ENCODE results near the gene APRT. TPM values are rescaled to one million over a fixed set of nuclear protein-coding genes. Genes with fewer than 3 reads are reported as not detected.

APRT gene
- total and polyA plus RNA-seq, 9 of the 15 experiments (the other 6 are each of a cell fraction or from before 2014, with no cell fraction given) = 41.7 to 409 (median 146) TPM

DNA sequence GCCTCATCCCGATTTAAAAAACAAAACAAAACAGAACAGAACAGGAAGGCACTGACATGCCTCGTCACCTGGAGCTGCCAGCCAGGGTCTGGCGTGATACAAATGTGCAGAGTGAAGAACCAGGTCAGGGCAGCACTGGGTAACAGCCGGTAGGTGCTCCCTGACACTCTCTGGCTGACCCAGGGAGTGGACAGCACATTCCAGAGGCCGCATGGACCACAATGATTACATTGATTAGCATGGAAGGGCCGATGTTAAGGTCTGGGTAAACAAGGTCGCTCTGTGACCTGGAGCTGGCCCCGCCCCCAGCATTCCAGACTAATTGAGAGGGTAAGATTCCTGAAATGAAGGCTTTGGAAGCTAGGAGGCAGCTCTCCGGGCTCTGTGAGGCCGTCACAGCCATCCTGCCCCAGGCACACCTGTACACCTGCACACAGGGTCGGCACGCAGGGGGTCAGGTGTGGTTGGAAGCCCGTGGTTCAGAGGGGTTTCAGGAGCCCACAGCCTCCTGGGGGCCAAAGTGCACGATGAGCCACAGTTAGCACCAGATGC lies 48.1 kb downstream of the APRT start (continued):
- TF ChIP-seq, protein P1, sequence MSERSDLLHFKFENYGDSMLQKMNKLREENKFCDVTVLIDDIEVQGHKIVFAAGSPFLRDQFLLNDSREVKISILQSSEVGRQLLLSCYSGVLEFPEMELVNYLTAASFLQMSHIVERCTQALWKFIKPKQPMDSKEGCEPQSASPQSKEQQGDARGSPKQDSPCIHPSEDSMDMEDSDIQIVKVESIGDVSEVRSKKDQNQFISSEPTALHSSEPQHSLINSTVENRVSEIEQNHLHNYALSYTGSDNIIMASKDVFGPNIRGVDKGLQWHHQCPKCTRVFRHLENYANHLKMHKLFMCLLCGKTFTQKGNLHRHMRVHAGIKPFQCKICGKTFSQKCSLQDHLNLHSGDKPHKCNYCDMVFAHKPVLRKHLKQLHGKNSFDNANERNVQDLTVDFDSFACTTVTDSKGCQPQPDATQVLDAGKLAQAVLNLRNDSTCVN (CRISPR knock-in tag; IDR thresholded peaks at IDR 0.05) = no peak
- TF ChIP-seq, protein P2, sequence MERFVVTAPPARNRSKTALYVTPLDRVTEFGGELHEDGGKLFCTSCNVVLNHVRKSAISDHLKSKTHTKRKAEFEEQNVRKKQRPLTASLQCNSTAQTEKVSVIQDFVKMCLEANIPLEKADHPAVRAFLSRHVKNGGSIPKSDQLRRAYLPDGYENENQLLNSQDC (CRISPR knock-in tag; IDR thresholded peaks at IDR 0.05) = no peak
- TF ChIP-seq PHF20 (IDR thresholded peaks at IDR 0.05; ENCODE audit: partially characterized antibody) (no peak), POLR2H (tag; IDR thresholded peaks at IDR 0.05; ENCODE audit: low read depth) (no peak), TRIM24 (IDR thresholded peaks at IDR 0.05) (no peak), RBM25 (IDR thresholded peaks at IDR 0.05; ENCODE audit: low read depth, low read length, severe bottlenecking) (no peak), ZKSCAN1 (IDR thresholded peaks at IDR 0.05; ENCODE audit: low read depth, low read length) (no peak), TAF15 (IDR thresholded peaks at IDR 0.05; ENCODE audit: low read depth, low read length) (no peak), PTBP1 (IDR thresholded peaks at IDR 0.05; ENCODE audit: low read depth, low read length) (no peak), ZNF146 (CRISPR knock-in tag; IDR thresholded peaks at IDR 0.05; ENCODE audit: unreplicated experiment) (no peak), HDAC1 (IDR thresholded peaks at IDR 0.05) (peak in 1 of 2 experiments; percentile 76; a peak in 2 of 4 replicates), ETV1 (tag; conservative IDR thresholded peaks at IDR 0.05; ENCODE audit: low read depth) (no peak), RBM17 (IDR thresholded peaks at IDR 0.05; ENCODE audit: borderline replicate concordance, low read depth, low read length) (no peak), ZC3H11A (IDR thresholded peaks at IDR 0.05; ENCODE audit: low read depth, low read length) (no peak), POLR2AphosphoS2 (IDR thresholded peaks at IDR 0.05; ENCODE audit: low read length) (no peak; the same call in 1 of the 2 replicates), MAFK (IDR thresholded peaks at IDR 0.05; ENCODE audit: low read length) (no peak)
- TF ChIP-seq, protein P3, sequence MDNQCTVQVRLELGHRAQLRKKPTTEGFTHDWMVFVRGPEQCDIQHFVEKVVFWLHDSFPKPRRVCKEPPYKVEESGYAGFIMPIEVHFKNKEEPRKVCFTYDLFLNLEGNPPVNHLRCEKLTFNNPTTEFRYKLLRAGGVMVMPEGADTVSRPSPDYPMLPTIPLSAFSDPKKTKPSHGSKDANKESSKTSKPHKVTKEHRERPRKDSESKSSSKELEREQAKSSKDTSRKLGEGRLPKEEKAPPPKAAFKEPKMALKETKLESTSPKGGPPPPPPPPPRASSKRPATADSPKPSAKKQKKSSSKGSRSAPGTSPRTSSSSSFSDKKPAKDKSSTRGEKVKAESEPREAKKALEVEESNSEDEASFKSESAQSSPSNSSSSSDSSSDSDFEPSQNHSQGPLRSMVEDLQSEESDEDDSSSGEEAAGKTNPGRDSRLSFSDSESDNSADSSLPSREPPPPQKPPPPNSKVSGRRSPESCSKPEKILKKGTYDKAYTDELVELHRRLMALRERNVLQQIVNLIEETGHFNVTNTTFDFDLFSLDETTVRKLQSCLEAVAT (IDR thresholded peaks at IDR 0.05) = no peak
- TF ChIP-seq, protein P4, sequence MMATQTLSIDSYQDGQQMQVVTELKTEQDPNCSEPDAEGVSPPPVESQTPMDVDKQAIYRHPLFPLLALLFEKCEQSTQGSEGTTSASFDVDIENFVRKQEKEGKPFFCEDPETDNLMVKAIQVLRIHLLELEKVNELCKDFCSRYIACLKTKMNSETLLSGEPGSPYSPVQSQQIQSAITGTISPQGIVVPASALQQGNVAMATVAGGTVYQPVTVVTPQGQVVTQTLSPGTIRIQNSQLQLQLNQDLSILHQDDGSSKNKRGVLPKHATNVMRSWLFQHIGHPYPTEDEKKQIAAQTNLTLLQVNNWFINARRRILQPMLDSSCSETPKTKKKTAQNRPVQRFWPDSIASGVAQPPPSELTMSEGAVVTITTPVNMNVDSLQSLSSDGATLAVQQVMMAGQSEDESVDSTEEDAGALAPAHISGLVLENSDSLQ (IDR thresholded peaks at IDR 0.05) = 0 out of 2 replicates have a peak, but pooled peaks have one; percentile 18
- TF ChIP-seq, protein P5, sequence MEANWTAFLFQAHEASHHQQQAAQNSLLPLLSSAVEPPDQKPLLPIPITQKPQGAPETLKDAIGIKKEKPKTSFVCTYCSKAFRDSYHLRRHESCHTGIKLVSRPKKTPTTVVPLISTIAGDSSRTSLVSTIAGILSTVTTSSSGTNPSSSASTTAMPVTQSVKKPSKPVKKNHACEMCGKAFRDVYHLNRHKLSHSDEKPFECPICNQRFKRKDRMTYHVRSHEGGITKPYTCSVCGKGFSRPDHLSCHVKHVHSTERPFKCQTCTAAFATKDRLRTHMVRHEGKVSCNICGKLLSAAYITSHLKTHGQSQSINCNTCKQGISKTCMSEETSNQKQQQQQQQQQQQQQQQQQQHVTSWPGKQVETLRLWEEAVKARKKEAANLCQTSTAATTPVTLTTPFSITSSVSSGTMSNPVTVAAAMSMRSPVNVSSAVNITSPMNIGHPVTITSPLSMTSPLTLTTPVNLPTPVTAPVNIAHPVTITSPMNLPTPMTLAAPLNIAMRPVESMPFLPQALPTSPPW (CRISPR knock-in tag; IDR thresholded peaks at IDR 0.05) = no peak
